HL-60 (cell line): ENCODE data around the gene BBS4.

Experiments used
- GABPA ChIP-seq: IDR thresholded peaks from 2 replicates; pipeline ENCODE4 v1.6.1; 2012; ENCODE audit warnings: low read depth
- REST ChIP-seq: IDR thresholded peaks from 2 replicates; pipeline ENCODE4 v1.6.1; 2012; ENCODE audit warnings: low read depth; ENCODE audit not compliant: insufficient replicate concordance
- TF ChIP-seq, protein P1 (sequence below): IDR thresholded peaks from one replicate; pipeline ENCODE4 v1.5.1; 2011; ENCODE audit warnings: low read length, control low read depth, inconsistent platforms; ENCODE audit not compliant: insufficient read depth

DNA sequence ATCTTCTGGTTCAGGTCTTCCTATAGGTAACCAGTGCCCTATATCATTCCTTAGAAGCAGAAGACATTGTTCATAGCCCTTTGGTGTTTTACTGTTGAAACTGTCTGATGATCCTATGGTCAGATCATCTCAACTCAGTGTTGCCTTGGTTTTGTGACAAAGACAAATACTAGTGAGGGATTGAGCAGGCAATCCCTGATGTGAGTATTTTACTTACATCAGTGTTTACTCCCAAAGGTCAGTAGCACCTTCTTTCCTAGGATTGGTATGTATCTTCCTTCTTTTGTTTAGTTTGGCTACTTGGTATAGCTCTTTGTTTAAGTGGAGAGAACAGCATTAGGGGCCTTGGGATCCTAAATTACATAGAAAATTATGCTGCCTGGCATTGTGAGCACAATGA lies 41.1 kb downstream of the BBS4 start:
- no peak for TF ChIP-seq GABPA
- TF ChIP-seq, protein P1, sequence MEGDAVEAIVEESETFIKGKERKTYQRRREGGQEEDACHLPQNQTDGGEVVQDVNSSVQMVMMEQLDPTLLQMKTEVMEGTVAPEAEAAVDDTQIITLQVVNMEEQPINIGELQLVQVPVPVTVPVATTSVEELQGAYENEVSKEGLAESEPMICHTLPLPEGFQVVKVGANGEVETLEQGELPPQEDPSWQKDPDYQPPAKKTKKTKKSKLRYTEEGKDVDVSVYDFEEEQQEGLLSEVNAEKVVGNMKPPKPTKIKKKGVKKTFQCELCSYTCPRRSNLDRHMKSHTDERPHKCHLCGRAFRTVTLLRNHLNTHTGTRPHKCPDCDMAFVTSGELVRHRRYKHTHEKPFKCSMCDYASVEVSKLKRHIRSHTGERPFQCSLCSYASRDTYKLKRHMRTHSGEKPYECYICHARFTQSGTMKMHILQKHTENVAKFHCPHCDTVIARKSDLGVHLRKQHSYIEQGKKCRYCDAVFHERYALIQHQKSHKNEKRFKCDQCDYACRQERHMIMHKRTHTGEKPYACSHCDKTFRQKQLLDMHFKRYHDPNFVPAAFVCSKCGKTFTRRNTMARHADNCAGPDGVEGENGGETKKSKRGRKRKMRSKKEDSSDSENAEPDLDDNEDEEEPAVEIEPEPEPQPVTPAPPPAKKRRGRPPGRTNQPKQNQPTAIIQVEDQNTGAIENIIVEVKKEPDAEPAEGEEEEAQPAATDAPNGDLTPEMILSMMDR = no peak
- TF ChIP-seq REST = no peak
